Nephron (organoid): ENCODE data around the gene NAV2.
"Not testable (repeated sequence)": the region's sequence is repeated elsewhere in the genome, so short reads cannot be mapped to it uniquely, and the experiment has no call there.

Experiments used
- H3K27ac Mint-ChIP-seq, 3 experiments: 2 replicates each; pipeline ENCODE4 v1.8.0; 2020; ENCODE audit warnings: mixed read lengths in 3 of 3, mild to moderate bottlenecking in 2 of 3, moderate library complexity in 1 of 3
- H3K27me3 Mint-ChIP-seq: 2 replicates; pipeline ENCODE4 v1.8.0; 2021; ENCODE audit warnings: low read depth, mild to moderate bottlenecking, moderate library complexity, mixed read lengths
- H3K36me3 Mint-ChIP-seq: 2 replicates; pipeline ENCODE4 v1.8.0; 2020; ENCODE audit warnings: low read depth, mixed read lengths
- H3K4me1 Mint-ChIP-seq: 2 replicates; pipeline ENCODE4 v1.8.0; 2020; ENCODE audit warnings: mixed read lengths
- H3K4me3 Mint-ChIP-seq, 3 experiments: 2 replicates each; pipeline ENCODE4 v1.8.0; 2020; ENCODE audit warnings: mild to moderate bottlenecking in 3 of 3, mixed read lengths in 3 of 3, moderate library complexity in 2 of 3
- H3K9me3 Mint-ChIP-seq: 2 replicates; pipeline ENCODE4 v1.8.0; 2020; ENCODE audit warnings: mixed read lengths
- TF ChIP-seq, protein P1 (sequence below), 3 experiments: fragments of 200-600 bp; sonication (generic); IDR thresholded peaks; one replicate each; pipeline ENCODE4 v1.5.0; 2021; ENCODE audit warnings: antibody characterized with exemption in 3 of 3; ENCODE audit not compliant: unreplicated experiment in 3 of 3

Gene NAV2

DNA sequence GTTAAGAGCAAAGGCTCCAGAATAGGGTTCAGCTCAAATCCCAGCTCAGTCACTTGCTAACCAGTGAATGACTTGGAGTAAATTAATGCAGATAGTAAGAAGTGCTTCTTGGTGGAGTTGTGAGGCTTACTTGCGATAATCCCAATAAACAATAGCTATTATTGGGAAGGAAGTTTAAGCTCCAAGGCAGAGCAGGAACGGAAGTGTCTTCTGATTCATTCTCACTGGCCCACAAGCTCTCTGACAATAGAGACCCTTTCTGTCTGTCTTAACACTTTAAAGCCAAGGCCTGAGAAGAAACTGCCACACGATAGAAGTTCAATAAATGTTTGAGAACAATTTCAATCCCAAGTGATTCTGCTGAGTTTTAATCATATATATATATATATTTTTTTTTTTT is 292.2 kb downstream of the NAV2 start:
- no peak overlapping the region for H3K4me3 Mint-ChIP-seq

DNA sequence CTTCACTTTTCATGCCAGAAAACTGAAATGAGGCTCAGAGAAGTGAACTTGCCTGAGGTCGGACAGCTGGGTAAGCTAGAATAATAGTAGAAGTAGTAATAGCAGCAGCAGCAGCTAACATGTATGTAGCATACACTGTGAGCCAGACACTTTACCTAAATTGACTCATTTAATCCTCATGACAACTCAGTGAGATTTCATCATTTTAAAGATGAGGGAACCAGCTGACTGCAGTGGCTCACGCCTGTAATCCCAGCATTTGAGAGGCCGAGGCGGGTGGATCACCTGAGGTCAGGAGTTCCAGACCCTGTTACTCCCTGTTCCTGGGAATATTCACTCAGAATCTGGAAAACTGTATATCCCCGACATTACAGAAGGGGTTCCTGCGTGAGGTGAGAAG is 293.1 kb downstream of the NAV2 start:
- TF ChIP-seq, protein P1, sequence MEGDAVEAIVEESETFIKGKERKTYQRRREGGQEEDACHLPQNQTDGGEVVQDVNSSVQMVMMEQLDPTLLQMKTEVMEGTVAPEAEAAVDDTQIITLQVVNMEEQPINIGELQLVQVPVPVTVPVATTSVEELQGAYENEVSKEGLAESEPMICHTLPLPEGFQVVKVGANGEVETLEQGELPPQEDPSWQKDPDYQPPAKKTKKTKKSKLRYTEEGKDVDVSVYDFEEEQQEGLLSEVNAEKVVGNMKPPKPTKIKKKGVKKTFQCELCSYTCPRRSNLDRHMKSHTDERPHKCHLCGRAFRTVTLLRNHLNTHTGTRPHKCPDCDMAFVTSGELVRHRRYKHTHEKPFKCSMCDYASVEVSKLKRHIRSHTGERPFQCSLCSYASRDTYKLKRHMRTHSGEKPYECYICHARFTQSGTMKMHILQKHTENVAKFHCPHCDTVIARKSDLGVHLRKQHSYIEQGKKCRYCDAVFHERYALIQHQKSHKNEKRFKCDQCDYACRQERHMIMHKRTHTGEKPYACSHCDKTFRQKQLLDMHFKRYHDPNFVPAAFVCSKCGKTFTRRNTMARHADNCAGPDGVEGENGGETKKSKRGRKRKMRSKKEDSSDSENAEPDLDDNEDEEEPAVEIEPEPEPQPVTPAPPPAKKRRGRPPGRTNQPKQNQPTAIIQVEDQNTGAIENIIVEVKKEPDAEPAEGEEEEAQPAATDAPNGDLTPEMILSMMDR (IDR thresholded peaks at IDR 0.05; ENCODE audit: unreplicated experiment in 3 of 3) = no peak
- Mint-ChIP-seq H3K36me3 (no peaks in the 10 kb centered on the region), H3K9me3 (no peaks in the 10 kb centered on the region), H3K4me1 (peaks cover 27% of the 10 kb centered on the region), H3K27me3 (peaks cover 5% of the 10 kb centered on the region), H3K4me3 (no peak overlapping the region), H3K27ac (no peak overlapping the region)

More for the DNA sequence above, 292.2 kb downstream of the NAV2 start:
- Mint-ChIP-seq H3K4me1 (peaks cover 36% of the 10 kb centered on the region), H3K9me3 (no peaks in the 10 kb centered on the region), H3K27ac (peak overlapping the region in 1 of 3 experiments; percentile 97), H3K27me3 (peaks cover 8% of the 10 kb centered on the region), H3K36me3 (no peaks in the 10 kb centered on the region)
- TF ChIP-seq, protein P1 (IDR thresholded peaks at IDR 0.05; ENCODE audit: unreplicated experiment in 3 of 3) = no peak

DNA sequence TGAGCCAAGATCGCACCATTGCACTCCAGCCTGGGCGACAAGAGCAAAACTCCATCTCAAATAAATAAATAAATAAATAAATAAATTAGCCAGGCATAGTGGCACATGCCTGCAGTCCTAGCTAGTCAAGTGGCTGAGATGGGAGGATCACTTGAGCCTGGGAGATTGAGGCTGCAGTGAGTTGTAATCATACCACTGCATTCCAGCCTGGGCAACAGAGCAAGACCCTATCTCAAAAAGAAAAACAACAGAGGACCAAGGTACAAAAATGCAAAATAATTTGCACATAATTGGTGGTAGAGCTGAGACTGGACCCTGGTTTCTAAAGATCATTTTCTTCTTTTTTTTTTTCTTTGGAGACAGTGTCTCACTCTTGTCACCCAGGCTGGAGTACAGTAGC is 294.0 kb downstream of the NAV2 start:
- H3K27ac Mint-ChIP-seq = not testable (repeated sequence)
- H3K4me1 Mint-ChIP-seq = peaks cover 20% of the 10 kb centered on the region

DNA sequence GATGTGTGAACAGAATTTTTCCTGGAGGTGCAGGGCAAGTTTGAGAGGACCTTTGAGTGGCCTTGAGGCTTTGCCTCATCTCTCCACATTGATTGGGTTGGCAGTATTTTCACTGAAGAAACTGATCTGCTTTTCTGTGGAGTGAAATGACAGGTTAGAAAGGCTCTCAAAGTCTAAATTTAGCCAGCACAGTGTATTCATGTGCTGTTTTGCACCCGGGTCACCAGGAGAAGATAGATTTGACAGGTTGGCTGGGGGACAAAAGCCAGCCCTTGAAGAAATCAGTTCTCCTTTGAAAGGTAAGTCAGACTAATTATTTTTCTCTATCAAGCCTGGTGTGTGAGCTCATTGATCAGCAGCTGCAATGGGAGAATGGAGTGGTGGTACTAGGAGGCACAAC is 294.7 kb downstream of the NAV2 start:
- H3K27ac Mint-ChIP-seq = no peak overlapping the region

More for the DNA sequence above, 294.0 kb downstream of the NAV2 start:
- not testable (repeated sequence) for H3K36me3 Mint-ChIP-seq, H3K4me3 Mint-ChIP-seq, H3K27me3 Mint-ChIP-seq, H3K9me3 Mint-ChIP-seq

GRCh38 chr11:20008190-20008870 is 295.7 kb downstream of the NAV2 start:
- TF ChIP-seq, protein P1 (IDR thresholded peaks at IDR 0.05; ENCODE audit: unreplicated experiment in 3 of 3) = no peak
- Mint-ChIP-seq H3K27me3 (peaks cover 3% of the 10 kb centered on the region), H3K9me3 (no peaks in the 10 kb centered on the region), H3K27ac (no peak overlapping the region), H3K36me3 (no peaks in the 10 kb centered on the region), H3K4me3 (no peak overlapping the region), H3K4me1 (peaks cover 16% of the 10 kb centered on the region)

More for the DNA sequence above, 294.7 kb downstream of the NAV2 start:
- no peaks in the 10 kb centered on the region for H3K9me3 Mint-ChIP-seq
- H3K4me1 Mint-ChIP-seq = peaks cover 16% of the 10 kb centered on the region
- peaks cover 4% of the 10 kb centered on the region for H3K27me3 Mint-ChIP-seq
- H3K4me3 Mint-ChIP-seq = no peak overlapping the region
- TF ChIP-seq, protein P1 (IDR thresholded peaks at IDR 0.05; ENCODE audit: unreplicated experiment in 3 of 3) = no peak
- H3K36me3 Mint-ChIP-seq = no peaks in the 10 kb centered on the region

DNA sequence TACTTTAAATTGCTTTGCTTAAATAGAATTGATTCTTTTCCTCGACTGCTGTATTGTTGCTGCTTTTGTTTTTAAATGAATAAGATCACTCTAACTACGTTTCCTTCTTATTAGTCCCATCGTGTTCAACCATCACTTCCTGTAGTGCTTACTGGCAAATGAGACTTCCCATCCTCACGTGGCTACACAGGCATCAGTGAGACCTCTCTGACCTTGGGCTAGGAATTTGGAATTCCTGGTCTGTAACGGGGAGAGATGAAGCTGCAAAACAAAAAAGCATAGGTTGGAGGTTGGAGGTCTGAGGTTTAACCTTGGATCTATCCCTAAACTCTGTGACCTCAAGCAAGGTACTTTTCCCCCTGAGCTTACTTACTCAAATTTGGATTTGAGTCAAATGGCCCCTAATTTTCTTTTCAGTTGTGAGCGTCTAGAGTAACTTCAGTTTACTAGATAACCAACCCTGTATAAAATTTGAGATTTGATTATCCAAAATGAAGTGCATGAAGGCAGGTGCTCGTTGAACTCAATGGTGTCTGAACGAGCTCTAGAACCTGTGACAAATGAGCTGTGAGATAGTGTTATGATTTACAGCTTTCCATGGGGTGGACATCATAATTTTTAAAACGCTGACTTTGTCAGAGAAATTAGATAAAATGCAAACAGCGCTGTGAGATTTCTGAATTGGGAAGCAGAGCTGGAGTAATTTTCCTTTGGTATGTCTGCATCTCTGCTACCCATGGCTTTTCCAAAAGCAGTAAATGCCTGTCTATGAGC is 296.4 kb downstream of the NAV2 start:
- Mint-ChIP-seq H3K9me3 (no peaks in the 10 kb centered on the region), H3K27me3 (no peaks in the 10 kb centered on the region), H3K27ac (no peak overlapping the region), H3K36me3 (no peaks in the 10 kb centered on the region), H3K4me3 (no peak overlapping the region), H3K4me1 (peaks cover 19% of the 10 kb centered on the region)
- TF ChIP-seq, protein P1 (IDR thresholded peaks at IDR 0.05; ENCODE audit: unreplicated experiment in 3 of 3) = no peak
